HG03060 (cell line): ENCODE results near the gene NDUFA1.
"Not testable (repeated sequence)": the region's sequence is repeated elsewhere in the genome, so short reads cannot be mapped to it uniquely, and the experiment has no call there.

ENCODE experiments used
- ATAC-seq: cut with Tn5 transposase; IDR thresholded peaks from one replicate; pipeline ENCODE4 v1.9.1; 2021; ENCODE audit warnings: low read depth, moderate number of reproducible peaks; ENCODE audit not compliant: unreplicated experiment

The NDUFA1 gene

GRCh38 chrX:119899125-119899524 is 27.5 kb downstream of the NDUFA1 start:
- no peak for ATAC-seq

- no peak for ATAC-seq
Observed at GRCh38 chrX:119900976-119901375, 29.3 kb downstream of the NDUFA1 start.

- ATAC-seq: no peak
Observed at GRCh38 chrX:119916310-119916709, 44.7 kb downstream of the NDUFA1 start.

- no peak for ATAC-seq
Observed at GRCh38 chrX:119917877-119918276, 46.2 kb downstream of the NDUFA1 start.

- ATAC-seq: no peak
Observed at GRCh38 chrX:119919835-119920585, 48.4 kb downstream of the NDUFA1 start.

DNA sequence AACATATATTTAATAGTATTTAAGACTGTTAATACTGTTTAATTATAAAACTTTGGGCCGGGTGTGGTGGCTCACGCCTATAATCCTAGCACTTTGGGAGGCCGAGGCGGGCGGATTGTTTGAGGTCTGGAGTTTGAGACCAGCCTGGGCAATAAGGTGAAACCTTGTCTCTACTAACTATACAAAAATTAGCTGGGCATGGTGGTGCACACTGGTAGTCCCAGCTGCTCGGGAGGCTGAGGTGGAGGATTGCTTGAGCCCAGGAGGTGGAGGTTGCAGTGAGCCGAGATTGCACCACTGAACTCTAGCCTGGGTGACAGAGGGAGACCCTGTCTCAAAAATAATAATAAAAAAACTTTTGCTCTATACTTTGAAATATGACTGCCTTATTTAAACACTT is 50.8 kb downstream of the NDUFA1 start:
- not testable (repeated sequence) for ATAC-seq
